GM21717 (cell line): Measurements from ENCODE around the gene WFS1.

ENCODE experiments used
- ATAC-seq: cut with Tn5 transposase; IDR thresholded peaks from one replicate; pipeline ENCODE4 v1.9.1; 2021; ENCODE audit warnings: mild to moderate bottlenecking, moderate library complexity; ENCODE audit not compliant: unreplicated experiment

Gene WFS1

DNA sequence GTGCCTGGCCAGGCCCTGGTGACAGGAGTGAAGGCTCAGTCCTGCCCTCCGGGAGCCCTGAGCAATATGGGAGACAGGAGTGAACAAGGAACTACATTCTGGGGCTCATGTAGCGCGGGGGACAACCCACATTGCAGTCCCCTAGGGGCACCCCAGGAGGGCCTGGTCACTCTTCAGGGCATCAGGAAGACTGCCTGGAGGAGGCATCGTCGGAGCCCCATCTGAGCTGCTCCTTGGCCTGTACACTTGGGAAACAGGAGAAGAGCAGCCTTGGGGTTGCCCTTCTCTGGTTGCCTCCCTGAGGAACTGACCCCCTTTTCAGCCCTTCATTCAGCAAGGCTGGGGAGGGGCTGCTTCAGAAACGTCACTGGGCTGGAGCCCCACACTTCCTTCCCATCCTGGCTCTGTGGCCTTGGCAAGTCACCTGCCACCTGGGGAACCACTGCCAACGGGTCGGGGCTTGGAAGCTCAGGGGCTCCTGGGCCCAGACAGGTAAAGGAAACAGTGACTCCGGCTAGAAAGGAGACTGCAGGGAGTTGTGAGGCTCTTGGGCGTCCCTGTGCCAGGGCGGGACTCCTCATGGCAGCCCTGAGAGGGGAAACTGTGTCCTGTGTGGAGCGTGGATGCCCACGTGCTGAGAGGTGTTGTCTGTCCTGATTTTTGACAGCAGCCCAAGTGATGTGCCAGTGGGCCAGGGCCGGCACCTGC is 10.1 kb downstream of the WFS1 start:
- no peak for ATAC-seq

- ATAC-seq = no peak
Measured at GRCh38 chr4:6280365-6280996, 10.8 kb downstream of the WFS1 start.

GRCh38 chr4:6281436-6282313 is 12.0 kb downstream of the WFS1 start:
- no peak for ATAC-seq

- ATAC-seq = no peak
Measured at GRCh38 chr4:6282314-6282771, 12.7 kb downstream of the WFS1 start.

- no peak for ATAC-seq
Measured at GRCh38 chr4:6283282-6283681, 13.6 kb downstream of the WFS1 start.

DNA sequence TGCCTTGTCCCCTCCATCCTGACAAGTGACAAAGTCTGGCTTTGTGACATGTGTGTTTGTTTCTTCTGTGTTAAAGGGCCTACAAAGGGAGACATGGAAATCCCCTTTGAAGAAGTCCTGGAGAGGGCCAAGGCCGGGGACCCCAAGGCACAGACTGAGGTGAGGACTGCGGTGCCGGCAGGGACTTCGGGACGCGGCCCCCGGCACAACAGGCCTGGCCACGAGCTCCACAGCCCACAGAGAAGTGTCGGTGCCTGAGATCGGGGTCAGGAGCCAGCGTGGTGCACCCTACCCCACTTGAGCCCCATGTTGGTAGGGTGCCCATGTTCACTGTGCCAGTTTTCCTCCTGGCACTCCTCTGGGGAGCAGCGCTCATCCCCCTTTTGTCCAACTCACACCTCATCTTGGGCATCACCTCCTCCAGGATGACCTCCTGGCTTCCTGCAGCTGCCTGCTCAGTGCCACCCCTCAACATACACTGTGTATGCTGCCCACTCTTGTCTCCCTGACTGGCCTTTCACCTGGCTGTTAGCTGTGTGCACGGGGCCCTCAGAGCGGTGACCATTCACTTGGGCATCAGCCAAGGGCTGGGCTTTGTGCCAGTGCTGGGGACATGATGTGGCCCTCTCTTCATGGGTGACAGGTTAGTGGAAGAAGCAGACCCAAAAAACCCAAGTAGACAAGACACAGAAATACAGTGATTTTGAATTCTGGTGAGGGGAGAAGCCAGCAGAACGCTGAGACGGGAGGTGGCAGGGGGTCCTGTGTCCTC is 17.6 kb downstream of the WFS1 start:
- ATAC-seq = no peak

DNA sequence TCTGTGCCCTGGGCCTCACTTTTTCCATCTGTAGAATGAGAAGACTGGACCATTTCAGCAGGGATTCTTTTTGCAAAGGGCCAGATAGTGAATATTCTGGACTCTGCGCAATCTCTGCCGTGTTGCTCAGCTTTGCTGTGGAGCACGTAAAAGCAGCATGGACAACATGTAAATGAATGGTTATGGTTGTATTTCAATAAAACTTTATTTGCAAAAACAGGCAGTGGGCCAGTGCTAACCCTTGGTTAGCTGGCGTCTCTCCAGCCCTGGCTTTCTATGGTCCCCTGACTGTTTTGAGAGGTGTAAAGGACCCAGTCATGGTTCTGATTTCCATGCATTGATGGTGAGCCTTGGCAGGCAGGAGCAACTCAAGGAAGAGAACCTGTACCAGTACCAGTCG is 18.7 kb downstream of the WFS1 start:
- no peak for ATAC-seq

DNA sequence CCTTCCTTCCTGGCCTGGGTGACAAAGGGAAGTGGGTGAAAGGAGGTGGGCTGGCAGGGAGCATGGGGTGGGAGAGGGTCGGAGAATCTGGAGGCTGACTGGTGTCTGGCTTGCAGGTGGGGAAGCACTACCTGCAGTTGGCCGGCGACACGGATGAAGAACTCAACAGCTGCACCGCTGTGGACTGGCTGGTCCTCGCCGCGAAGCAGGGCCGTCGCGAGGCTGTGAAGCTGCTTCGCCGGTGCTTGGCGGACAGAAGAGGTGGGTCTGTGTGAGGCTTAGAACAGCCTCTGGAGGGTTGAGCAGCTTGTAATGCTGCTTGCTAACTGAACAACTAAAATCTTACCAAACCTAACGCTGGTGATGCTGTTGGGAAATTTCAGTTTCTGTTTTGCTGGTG is 19.2 kb downstream of the WFS1 start:
- no peak for ATAC-seq

- no peak for ATAC-seq
Measured at GRCh38 chr4:6290256-6290655, 20.6 kb downstream of the WFS1 start.

- ATAC-seq = no peak
Measured at GRCh38 chr4:6290769-6291547, 21.3 kb downstream of the WFS1 start.

- ATAC-seq = no peak
Measured at GRCh38 chr4:6291784-6292297, 22.2 kb downstream of the WFS1 start.

DNA sequence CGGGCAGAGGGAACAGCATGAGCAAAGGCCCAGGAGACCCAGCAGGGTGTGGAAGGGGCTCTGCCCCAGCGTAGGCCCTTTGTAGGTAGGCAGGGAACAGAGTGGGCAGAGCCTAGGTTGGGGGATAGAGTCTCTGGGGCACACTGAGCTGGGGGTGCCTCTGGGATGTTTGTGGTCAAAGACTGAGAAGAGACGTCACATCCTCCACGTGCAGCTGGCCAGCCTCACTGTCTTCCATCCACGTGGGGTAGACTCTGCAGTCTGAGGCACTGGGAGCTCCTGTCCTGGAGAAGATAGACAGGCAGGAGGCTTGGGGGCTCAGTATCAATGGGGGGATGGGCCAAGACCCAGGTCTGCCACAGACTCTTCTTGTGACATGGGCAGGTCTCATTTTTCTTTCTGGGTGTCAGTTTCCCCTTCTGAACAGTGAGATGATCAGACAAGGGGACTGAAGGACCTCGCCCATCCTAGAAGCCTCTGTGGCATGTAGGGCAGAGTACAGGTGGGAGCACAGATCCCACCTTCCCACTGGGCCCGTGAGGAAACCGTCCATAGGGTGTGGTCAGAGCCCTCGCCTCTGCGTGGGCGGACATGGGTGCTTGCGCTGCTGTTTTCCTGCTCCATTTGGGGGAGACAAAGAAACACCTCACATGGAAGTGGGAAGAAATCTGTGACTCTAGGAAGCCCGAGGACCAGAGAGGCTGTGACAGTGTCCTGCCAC is 22.9 kb downstream of the WFS1 start:
- no peak for ATAC-seq

DNA sequence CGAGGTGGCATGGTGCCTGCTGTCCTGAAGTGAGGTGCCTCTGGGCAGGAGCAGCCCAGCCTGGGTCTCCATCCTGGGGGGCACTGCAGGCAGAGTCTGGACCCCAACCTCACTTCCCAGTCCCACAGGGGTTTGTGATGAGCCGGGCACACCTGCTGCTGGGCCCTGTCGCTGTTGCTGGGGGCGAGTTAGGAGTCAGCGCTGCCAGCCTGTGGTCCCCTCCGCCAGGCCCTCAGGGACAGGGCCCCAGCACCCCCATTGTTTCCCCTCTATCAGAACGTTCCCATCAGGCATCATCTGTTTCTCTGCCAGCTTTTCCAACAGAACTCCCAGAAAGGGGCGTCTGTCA is 23.4 kb downstream of the WFS1 start:
- no peak for ATAC-seq

- ATAC-seq = no peak
Measured at GRCh38 chr4:6293661-6294060, 24.0 kb downstream of the WFS1 start.

GRCh38 chr4:6294705-6295421 is 25.2 kb downstream of the WFS1 start:
- no peak for ATAC-seq

DNA sequence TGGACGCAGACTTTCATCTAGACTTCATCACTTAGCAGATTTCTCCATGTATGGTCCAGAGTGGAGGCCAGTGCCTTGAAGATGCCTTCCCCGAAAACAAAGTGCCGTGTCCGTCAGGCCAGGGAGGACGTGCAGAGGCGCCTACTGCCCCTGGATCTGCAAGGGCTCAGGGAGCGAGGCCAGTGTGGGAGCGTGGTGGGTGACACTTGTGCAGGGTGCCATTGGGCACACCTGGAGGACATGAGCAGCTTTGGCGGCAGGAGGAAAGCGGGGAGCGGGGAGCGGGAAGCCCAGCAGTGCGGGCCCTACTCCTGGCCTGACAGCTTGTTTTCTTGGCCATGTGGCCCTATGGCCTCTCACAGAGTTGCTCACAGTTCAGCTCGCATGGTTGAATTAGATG is 25.8 kb downstream of the WFS1 start:
- ATAC-seq = no peak

DNA sequence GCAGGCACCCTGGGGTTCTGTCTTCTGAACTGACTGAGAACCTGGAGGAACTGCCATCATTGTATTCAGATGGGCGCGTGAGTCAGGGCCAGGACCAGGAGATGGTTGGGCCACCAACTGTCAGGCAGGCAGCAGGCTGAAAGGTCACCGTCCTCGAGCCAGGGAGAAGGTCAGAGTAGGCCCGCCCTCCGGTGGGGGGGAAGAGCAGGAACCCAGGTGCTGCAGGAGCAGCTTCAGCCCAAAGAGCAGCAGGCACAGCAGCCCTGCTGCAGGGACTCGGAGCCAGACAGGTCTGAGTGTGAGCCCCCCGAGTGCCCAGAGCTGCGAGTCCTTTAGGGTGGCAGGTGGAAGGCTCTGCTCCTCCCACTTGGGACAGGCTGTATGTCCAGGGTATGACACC is 26.4 kb downstream of the WFS1 start:
- no peak for ATAC-seq

DNA sequence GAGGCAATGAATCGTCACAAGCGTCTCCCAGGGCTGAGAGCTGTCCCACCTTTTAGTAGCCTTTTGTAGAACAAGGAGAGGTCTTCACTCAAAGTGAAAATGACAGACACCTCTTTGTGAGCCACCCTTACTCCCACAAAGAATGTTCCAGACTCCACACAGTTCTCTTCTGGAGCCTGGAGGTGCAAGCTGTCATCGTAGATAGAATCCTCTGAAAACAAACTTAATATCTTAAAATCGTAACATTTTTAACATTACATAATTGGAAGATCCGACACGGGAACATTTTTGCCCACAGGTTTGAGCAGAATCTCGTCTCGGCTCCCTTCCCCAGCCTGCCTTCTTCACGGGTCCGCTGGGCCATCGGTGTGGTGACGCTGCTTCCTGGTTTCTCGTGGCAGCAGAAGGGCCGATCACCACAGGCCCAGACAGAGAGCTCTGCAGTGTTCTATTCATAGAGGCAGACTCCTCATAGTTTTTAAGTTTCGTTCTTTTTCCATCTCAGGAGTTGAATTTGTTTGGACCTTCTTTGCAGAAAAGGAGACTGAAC is 27.7 kb downstream of the WFS1 start:
- no peak for ATAC-seq

GRCh38 chr4:6298035-6298434 is 28.4 kb downstream of the WFS1 start:
- no peak for ATAC-seq
